ENCODE measurements around the gene FBXL7.

GRCh38 chr5:15515229-15515628 lies 15.2 kb downstream of the FBXL7 start:
- TF ChIP-seq REST (IDR thresholded peaks at IDR 0.05; ENCODE audit: low read depth) (no peak), CREB1 (IDR thresholded peaks at IDR 0.05; ENCODE audit: low read depth) (no peak), RAD21 (IDR thresholded peaks at IDR 0.05; ENCODE audit: low read depth) (no peak), TEAD4 (IDR thresholded peaks at IDR 0.05) (no peak)
- TF ChIP-seq, protein P1, sequence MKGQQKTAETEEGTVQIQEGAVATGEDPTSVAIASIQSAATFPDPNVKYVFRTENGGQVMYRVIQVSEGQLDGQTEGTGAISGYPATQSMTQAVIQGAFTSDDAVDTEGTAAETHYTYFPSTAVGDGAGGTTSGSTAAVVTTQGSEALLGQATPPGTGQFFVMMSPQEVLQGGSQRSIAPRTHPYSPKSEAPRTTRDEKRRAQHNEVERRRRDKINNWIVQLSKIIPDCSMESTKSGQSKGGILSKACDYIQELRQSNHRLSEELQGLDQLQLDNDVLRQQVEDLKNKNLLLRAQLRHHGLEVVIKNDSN (IDR thresholded peaks at IDR 0.05), result no peak
- TF ChIP-seq, protein P2, sequence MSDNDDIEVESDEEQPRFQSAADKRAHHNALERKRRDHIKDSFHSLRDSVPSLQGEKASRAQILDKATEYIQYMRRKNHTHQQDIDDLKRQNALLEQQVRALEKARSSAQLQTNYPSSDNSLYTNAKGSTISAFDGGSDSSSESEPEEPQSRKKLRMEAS (IDR thresholded peaks at IDR 0.05), result no peak

All from Ishikawa (cell line).